Choroid plexus epithelial cell (primary cell): ENCODE measurements around the gene FSD2.
"Not testable (repeated sequence)": the region's sequence is repeated elsewhere in the genome, so short reads cannot be mapped to it uniquely, and the experiment has no call there.

Experiments
- DNase-seq: peaks from one replicate; pipeline ENCODE4 v3.0.0-alpha.2; 2010; ENCODE audit warnings: low read depth
- H3K4me3 ChIP-seq: 2 replicates; pipeline ENCODE4 v1.5.1; 2011; ENCODE audit warnings: low read depth, mild to moderate bottlenecking, control low read depth, low read length, moderate library complexity
- CTCF ChIP-seq: conservative IDR thresholded peaks from 2 replicates; pipeline ENCODE4 v1.5.1; 2011; ENCODE audit warnings: low read depth, mild to moderate bottlenecking, control low read depth, inconsistent platforms, low read length, moderate library complexity

Gene FSD2

GRCh38 chr15:82774496-82774895 is 31.4 kb downstream of the FSD2 start:
- H3K4me3 ChIP-seq, result no peak overlapping the region
- DNase-seq, result no peak
- no peak for TF ChIP-seq CTCF

- no peak for TF ChIP-seq CTCF
- H3K4me3 ChIP-seq, result no peak overlapping the region
- no peak for DNase-seq
Observed at GRCh38 chr15:82771789-82772607, 33.9 kb downstream of the FSD2 start.

GRCh38 chr15:82768414-82769054 is 37.3 kb downstream of the FSD2 start:
- no peak for TF ChIP-seq CTCF
- H3K4me3 ChIP-seq, result no peak overlapping the region
- DNase-seq, result peak; percentile 16

DNA sequence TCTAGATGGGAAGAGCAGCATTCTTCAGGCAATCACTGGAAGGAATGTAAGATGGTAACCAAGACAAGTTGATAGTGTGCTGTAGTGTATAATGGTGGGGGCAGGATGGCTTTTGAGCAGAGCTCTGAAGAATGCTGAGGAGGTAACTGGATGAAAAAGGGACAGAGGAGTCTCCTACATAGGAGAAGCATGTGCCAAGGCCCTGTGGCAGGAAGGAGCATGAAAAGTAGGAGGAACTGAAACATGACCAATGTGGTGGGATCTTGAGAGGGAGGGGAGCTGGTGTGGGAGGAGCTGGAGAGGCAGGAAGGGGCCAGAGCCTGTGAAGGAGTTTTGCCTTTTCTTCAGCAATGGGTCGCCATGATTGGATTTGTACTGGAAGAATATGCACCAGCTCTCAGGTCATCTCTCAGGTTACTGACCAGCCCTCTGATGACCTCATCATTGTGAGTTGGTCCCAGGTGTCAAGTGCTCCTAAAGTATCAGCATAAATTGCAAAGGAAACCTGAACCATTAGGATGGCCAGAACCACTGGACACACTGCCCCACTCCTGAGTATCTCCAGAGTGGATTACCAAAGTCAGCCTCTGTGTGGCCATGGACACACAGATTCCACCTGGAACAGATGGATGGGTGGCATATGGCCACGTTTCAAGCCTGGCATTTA is 38.6 kb downstream of the FSD2 start:
- H3K4me3 ChIP-seq, result no peak overlapping the region
- DNase-seq, result no peak
- no peak for TF ChIP-seq CTCF

DNA sequence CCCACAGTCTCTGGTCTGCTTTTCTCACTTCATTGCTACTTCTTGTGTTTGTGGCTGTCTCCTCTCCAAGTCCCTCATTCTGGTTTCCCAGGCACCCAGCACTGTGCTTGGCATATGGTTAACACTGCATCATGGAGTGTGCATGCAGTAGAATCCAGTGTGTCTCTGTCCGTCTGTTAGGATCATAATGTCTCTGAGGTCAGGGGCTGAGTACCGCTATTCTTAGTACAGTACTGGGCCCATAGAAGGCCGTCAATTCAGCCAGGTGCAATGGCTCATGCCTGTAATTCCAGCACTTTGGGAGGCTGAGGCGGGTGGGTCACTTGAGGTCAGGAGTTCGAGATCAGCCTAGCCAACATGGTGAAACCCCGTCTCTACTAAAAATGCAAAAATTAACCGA is 39.7 kb downstream of the FSD2 start:
- not testable (repeated sequence) for DNase-seq, H3K4me3 ChIP-seq

DNA sequence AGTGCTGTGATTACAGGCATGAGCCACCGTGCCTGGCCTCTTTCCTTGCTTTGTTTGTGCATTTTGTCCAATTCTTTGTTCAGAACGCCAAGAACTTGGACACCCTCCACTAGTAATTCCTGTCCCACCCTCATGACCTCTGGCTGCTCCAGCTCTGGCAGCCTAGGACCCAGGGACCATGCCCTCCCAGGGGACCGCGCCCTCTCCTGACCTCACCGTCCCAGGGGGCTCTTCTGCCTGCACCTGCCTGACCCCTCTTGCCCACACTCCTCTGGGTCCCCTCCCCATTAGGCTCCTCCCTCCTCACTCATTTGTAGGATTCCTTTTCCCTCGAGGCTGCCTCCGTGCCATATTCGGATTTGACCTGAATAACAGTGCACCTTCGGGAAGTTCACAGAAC is 41.1 kb downstream of the FSD2 start:
- H3K4me3 ChIP-seq, result no peak overlapping the region
- no peak for TF ChIP-seq CTCF
- no peak for DNase-seq

GRCh38 chr15:82764117-82764490 is 41.8 kb downstream of the FSD2 start:
- no peak for DNase-seq
- H3K4me3 ChIP-seq, result no peak overlapping the region
- no peak for TF ChIP-seq CTCF
